DMS79 treated with DMSO at 0.1 percent for 48 hours (cell line): Measurements from ENCODE around the gene FKBP5.
"Not testable (repeated sequence)": the region's sequence is repeated elsewhere in the genome, so short reads cannot be mapped to it uniquely, and the experiment has no call there.

Source experiments
- DNase-seq: peaks from one replicate; lab custom pipeline; 2025; lab: John Stamatoyannopoulos, UW

Gene FKBP5

DNA sequence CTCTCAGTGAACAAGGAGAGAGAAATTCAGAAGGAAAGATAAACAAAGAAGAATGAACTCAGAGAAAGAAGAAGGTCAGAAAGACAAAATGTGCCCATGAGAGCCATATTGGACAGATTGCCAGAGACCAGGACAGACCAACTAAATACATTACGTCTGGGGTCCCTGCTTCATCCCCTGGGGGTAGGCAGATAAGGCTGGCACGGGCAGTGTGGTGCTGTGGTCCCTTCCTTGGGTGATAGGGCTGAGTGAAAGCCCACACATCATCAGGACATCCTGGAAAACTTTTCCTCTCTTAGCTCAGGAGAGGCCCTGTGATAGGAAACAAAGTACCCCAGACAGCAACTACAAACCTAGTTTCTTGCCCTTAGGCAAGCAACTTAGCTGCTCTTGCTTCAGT is 34.9 kb upstream of the FKBP5 start:
- no peak for DNase-seq

DNA sequence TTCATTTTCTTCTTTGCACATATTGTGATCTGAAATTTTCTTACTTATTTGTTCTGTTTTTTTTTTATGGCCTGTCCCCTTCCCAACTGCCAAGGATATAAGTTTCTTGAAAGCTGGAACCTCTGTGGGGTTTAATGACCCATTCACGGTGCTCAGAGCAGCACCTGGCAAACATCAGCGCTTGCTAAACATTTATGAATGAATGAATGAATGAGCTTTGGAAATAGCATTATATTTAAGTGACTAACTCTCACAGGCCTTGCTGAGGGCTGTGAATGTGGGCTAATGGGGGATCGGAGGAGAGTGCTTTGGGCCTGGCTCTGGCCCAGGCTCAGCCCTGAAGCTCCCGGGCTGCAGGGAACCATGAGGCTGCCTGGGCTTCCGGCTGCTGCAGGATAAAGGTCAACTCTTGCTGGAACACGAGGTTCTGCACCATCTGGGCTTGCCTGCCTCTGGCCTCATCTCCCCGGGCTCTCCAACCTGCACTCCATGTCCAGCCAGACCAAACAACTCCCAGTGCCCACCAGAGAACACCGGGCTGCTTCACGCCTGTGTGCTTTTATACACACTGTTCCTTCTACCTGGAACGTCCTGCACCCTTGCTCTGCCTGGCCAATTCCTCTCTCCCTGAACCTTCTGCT is 33.5 kb upstream of the FKBP5 start:
- no peak for DNase-seq

DNA sequence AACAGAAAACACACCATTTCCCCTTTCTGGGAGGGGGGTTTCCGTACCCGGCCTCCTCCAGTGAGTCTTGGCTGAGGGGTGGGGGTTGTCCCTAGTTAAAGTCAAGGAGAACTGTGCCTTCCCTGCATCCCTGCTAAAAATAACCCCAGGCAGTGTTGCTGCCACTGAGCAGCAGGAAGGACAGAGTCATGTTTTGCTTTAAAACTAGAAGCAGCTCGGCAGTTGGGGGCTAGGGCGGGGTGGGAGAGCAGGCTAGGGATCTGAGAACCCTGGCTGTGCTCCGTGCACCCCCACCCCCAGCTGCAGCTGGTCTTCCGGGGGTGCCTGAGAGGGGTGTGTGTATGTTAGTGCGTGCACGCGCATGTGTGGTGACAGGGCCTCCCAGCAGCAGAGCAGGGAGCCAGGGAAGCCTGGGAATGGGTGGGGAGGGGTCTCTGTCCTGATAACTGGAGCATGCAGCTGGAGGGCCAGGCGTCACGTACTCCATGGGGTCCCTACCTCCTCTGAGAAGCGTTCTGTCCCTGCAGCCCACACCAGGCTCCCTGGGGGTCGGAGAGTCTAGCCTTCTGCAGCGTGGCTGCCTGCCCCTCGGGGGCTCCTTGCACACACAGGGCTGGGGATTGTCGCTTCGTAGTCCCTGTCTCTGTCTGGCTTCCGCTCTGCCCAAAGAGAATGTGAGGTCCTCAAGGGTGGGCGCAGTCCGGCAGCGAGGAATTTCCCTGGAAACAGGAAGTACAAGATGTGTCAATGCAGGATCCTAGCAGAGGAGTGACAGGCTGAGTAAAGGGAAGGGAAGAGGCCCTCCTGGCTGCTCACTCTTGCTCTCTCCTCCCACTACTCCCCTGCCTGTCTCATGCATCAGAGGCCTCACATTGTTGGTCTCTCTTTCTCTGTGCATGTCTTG is 31.4 kb upstream of the FKBP5 start:
- DNase-seq: no peak

DNA sequence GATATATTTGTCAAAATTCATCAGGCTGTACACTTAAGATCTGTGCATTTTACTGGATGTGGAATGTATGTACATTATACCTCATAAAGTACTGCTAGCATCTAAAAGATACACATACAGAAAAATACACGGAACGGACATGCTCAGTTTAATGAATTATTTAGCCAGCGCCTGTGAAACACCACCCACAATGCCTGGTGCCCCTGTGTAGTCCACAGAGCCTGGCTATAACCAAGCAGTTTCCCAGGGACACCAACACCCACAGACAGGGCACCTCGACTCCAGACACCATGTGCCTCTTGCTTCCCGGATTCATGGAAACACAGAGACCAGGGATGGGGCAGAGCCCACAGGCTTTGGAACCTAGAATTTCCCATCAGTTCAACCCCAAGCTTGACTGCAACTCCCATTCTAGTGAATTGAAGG is 30.7 kb upstream of the FKBP5 start:
- DNase-seq: no peak

DNA sequence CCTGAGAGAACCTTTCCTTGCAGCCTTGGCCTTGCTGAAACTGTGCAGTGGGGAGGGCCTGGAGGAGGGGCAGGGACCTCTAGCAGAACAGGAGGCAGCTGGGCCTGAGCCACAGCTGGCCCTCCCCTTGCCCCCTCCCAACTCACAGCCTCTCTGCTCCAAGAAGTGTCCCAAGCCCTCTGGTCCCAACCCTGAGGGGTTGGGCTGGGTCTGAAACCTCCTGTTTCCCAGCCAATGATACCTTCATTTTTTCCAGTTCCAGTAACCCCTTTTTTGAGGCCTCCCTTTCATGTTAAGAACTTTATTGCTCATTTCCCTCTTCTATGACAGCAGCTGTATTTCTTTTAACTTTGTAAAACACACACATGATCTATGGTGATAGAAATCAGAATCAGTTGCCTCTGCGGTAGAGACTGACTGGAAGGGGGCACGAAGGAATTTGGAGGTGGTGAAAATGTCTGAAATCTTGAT is 30.2 kb upstream of the FKBP5 start:
- no peak for DNase-seq

DNA sequence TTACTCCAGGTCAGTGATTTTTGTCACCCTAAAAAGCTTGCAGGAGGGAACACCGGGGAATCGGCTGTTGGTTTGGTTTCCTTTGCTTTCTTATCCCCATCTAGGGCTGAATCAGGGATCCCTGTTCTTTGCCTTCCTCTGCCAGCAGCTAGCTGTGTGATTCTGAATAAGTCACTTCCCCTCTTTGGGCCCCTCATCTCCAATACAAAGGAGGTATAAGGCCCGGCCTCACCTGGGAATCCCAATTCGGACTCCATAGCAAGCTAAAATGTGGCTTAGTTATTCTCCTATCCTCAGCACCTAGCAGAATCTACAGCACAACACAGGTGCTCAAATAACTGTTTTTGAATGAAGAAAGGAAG is 29.6 kb upstream of the FKBP5 start:
- no peak for DNase-seq

DNA sequence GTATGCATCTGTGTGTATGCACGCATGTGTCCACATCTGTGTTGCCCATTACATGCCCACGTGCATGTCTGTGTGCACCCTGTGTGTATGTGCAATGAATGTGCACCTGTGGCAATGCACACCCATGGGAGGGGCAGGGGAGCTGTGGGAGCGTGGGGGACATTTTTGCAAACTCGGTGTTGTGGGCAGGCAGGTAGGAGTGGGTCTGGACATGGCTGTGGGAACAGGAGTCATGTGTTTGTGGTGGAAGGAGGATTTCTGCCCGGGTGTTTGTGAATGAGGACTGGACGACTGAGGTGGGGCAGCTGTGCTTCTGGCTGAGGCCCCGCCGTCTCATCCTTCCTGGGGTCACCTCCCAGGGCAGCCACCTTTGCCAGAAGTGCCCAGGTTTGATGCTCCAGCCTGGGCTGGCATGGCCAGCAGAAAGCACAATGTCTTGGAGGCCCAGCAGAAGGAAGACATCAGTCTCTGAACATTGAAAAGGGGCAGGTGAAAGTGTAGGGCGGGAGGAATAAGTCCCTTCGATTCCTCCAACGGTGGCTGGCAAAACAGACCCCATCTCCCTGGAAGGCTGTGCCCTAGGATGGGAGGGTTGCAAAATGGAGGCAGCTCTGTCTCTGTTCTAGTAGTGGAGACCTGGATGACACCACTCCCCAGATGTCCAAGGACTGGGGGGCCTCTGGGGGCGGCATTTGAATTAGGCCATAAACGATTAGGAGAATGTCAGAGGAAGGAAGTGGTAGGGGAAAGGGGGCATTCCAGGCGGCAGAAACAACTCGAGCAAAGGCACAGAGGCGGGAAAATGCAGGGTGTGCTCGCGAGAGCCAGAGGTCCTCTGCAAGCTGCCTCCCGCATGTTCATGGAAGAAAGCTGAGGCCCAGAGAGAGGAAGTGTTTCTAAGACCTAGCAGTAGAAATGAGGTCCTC is 29.0 kb upstream of the FKBP5 start:
- DNase-seq: no peak

DNA sequence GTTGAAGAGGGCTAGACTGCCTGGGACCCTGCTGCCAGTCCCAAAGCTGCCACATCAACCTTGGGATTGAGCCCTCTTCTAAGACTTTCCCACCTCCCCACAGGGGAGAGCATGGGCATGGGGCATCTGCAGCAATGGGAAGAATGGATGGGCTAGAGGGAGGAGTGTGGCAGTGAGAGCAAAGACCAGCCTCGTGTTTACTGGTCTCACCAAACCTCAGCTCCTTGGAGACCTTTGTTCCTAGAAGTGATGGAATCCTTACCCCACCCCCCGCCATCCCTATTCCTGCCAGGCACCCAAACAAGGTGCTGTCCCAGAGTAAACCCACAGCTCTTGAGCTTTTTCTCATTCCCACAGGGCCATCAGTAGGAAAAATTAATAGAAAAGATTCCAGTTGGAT is 28.1 kb upstream of the FKBP5 start:
- DNase-seq: no peak

DNA sequence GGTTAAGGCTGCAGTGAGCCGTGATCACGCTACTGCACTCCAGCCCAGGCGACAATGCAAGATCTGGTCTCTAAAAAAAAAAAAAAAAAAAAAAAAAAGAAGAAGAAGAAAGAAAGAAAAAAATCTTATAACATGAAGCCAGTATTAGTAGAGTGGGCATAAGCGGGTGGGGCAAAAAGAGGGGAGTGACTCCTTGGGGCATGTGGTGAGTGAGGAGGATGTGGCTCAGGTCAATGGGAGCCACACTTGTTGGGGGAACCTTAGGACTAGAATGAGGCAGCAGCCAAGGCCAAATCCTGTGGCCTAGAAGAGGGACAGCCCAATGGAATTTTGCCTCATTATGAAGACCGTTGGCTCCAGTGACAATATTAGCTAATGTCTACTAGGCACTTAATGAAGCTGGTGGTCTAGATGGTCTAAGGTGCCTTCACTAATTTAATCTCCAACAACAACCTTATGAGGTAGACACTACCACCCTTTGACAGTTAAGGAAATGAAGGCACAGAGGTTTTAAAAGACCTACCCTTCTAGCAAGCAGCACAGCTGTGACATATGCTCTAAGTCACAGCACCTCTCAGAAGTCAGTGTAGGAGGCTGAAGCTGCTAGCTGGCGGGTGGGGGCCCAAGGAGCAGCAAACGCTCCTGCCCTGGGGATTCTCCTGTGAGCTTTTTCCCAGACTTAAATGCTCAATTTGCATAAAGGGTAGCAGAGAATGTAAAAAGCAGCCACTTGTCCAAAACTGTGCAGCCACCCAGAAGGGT is 24.5 kb upstream of the FKBP5 start:
- DNase-seq: no peak

DNA sequence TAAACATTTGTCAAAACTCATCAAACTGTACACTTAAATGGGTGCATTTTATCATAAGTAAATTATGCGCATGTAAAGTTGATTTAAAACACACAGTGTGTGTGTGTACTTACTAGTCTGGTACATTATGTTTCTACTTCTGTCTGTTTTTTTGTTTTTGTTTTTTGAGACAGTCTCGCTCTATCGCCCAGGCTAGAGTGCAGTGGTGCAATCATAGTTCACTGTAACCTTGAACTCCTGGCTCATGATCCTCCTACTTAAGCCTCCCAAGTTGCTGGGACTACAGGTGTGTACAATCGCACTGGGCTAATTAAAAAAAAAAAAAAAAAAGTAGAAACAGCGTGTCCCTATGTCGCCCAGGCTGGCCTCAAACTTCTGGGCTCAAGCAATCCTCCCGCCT is 23.0 kb upstream of the FKBP5 start:
- no peak for DNase-seq

DNA sequence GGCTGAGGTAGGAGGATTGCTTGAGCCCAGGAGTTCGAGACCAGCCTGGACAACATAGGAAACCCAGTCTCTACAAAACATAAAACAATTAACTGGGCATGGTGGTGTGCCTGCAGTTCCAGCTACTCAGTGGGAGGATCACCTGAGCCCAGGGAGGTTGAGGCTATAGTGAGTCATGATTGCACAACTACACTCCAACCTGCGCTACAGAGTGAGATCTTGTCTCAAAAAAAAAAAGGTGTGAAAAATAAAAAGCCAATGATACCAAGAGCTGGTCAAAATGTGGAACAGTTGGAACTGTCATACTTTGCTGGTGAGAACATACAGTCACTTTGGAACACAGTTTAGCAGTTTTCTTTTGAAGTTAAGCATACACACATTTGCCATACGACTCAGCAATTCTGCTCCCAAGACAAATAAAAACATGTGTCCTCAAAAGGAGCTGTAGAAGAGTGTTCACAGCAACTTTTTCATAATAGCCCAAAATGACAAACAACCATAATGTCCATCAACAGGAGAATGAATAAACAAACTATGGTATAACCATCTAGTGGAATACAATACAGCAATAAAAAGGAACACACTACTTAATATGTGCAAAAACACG is 21.6 kb upstream of the FKBP5 start:
- no peak for DNase-seq

DNA sequence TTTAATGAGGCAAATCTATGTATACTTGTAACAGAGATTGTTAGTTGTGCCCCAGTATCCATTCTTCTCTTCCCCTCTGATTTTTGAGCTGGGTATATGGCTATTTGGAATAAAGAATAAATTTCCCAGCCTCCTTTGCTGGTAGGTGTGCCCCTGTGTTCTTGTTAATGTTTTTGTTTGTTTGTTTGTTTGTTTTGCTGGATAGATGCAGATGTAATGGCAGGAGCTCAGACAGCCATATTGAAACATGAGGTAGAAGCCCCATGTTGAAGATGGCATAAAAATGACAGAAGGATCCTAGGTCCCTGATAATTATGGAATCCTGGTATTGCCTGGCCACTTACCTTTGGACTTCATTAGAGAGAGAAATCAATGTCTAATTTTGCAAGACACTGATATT is 19.9 kb upstream of the FKBP5 start:
- DNase-seq: no peak

DNA sequence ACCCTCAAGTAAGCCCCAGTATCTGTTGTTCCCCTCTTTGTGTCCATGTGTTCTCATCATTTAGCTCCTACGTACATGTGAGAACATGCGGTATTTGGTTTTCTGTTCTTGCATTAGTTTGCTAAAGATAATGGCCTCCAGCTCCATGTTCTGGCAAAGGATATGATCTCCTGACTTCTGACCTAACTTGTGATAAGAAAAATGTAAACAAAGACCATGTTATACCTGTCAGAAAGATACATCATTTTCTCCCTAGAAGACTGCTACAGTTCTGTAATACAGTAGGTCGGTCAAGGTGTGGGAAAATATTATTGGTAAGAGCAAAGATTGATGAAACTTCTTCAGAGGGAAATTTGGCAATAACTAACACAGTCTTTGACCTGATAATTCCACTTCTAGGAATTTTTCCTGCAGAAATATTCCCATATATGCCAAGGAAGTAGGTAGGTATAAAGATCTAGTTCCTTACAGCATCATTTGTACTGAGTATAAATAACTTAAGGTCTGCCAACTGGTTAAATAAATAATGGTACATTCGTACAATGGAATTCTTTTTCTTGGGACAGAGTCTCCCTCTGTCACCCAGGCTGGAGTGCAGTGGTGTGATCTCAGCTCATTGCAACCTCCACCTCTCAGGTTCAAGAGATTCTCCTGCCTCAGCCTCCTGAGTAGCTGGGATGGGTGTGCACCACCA is 19.1 kb upstream of the FKBP5 start:
- no peak for DNase-seq

DNA sequence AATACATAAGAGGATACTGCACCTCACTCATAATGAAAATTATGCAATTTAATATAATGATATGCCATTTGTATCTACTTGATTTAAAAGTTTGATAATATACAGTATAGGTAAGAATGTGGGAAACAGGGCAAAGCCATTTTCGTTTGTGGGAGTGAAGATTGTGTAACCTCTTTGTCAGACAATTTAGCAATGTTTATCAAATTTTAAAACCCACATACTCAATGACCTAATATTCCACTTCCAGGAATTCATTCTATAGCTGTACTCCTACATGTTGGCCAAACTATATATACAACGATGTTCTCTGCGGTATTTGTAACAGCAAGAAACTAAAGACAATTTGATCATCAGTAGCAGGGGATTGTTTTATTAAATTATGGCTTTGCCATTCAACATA is 17.8 kb upstream of the FKBP5 start:
- DNase-seq: no peak

DNA sequence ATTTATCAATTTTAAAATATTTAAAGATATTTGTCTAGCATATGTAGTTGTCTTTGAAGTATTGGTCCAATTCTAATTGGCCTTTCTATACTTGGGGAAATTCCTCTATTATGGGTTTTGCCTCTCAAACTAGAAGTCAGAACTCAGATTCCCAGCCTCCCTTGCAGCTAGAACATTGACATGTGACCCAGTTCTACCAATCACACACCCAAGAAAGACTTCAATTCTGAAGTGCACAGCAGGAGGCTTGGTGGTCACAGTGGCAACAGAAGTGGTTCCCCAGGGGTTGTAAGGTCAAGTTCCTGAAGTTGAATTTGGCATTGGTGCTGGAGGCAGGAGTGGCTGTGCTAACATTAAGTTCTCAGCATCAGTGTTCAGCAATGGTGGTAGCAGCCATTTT is 14.8 kb upstream of the FKBP5 start:
- DNase-seq: no peak

DNA sequence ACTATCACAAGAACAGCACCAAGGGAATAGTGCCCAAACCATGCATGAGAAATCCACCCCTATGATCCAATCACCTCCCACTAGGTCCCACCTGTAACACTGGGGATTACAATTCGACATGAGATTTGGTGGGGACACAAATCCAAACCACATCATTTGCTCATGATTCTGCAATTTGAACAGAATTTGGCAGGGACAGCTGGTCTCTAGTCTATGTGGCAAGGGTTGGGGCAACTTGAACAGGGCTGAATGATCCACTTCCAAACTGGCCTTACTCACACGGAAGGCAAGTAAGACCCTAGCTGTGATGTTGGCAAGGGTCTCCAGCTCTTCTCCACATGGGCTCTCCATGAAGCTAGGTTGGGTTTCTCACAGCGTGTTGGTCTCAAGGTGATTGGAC is 10.1 kb upstream of the FKBP5 start:
- no peak for DNase-seq

DNA sequence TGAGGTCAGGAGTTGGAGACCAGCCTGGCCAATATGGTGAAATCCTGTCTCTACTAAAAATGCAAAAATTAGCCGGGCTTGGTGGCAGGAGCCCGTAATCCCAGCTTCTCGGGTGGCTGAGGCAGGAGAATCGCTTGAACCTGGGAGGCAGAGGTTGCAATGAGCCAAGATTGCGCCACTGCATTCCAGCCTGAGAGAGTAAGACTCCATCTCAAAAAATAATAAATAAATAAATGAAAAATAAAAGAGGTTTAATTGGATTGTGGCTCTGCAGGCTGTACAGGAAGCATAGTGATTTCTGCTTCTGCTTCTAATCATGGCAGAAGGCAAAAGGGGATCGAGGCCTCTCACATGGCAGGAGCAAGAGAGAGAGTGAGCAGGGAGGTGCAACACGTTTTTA is 9.7 kb upstream of the FKBP5 start:
- not testable (repeated sequence) for DNase-seq

DNA sequence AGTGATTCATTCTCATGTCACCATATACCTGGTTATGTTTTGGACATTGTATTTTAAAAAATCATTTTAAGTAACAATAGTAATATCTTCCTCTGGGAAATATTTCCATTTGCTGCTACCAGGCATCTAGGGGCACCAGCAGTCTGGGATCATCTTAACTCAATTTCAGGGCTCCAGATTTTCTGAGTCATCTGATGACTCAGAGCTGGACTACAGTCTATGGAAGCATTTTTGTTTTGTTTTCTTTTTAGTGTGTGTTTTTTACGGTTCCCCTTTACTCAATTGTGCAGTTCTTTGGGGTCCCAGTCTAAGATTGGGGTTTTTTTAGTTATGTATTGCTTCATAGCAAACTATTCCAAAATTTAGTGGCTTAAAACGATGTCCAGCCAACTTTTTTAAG is 5.7 kb upstream of the FKBP5 start:
- no peak for DNase-seq

DNA sequence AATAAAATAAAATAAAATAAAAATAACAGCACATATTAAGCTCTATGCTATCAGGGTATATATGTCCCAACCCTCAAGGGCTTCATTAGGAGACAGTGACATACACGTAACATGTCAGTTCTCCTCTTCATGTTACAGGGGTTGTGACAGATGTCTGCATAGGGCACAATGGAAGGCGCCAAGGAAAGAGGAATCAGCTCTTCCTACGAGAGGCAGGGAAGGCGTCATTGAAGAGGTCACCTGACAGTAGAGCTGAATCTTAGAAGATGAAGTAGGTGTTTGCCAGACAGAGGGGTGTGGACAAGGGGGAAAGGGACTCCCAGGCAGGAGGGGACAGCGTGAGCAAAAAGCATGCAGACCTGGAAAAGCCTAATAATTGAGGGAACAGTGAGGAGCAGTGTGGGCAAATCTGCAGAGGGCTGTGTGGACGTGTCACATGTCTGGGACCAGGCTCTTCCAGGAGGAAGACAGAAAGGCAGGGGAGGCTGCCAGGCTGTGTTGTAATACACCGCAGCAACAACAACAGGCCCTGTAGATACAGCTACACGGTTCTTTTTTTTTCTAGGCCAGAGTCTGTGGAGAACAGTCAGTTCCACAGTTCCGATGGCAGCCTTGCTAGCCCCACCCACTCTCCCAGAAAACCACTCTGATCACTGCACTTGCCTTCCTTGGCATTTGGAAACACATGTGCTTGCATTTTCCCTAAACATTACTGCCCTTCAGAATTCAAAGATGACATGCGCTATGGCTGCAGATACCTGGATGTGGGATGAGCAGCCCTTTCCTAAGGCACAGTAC is 2.5 kb upstream of the FKBP5 start:
- no peak for DNase-seq

DNA sequence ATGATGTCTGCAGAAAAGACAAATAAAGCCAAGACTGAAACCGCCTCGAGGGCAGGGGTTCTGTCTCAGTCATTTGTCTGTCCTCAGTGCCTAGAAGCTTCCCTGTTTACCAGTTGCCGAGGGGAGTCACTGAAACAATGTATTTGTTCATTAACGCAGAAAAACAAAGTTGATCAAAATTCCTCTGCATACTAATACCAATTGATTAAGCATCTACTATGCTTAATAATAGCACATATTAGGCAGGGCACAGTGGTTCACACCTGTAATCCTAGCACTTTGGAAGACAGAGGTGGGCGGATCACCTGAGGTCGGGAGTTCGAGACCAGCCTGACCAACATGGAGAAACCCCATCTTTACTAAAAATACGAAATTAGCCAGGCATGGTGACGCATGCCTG is 1.8 kb upstream of the FKBP5 start:
- no peak for DNase-seq
